A549 (cell line): ENCODE data around the gene SULF2. TPM values are rescaled to one million over a fixed set of nuclear protein-coding genes. Genes with fewer than 3 reads are reported as not detected.

Experiments used
- ATAC-seq, 2 experiments: fragments of 200-7000 bp in 1 of 2; fragments of >200 bp in 1 of 2; cut with Nextera tagmentation in 1 of 2; cut with Tn5 transposase in 1 of 2; 3 replicates each; pipeline versions ENCODE4 v1.8.0 to v1.9.1; 2018 to 2020; ENCODE audit warnings: mild to moderate bottlenecking in 1 of 2, moderate library complexity in 1 of 2
- CTCF ChIA-PET: fragments of 300-600 bp; sonication (Branson Sonifier 250); formaldehyde crosslinking; extraction: SDS; loops from one replicate; lab custom pipeline; 2021; ENCODE audit warnings: antibody characterized with exemption, inconsistent platforms; lab: Yijun Ruan, JAX
- POLR2A ChIA-PET: fragments of 350-600 bp; formaldehyde crosslinking; extraction: SDS; loops from one replicate; lab custom pipeline; 2021; ENCODE audit warnings: antibody characterized with exemption, inconsistent platforms; lab: Yijun Ruan, JAX
- DNase-seq, 2 experiments: peaks; one replicate each; pipeline versions ENCODE4 v3.0.0 to v3.0.0-alpha.2; 2011 to 2016; ENCODE audit warnings: low read depth in 1 of 2, low spot score in 1 of 2
- FAIRE-seq: peaks from 2 replicates; lab custom pipeline; 2011; peaks lifted over from hg19 to GRCh38; lab: Jason Lieb, UNC
- H3K27ac ChIP-seq, 2 experiments: fragments of >200 bp; sonication (Bioruptor Twin); formaldehyde crosslinking; 3 replicates each; pipeline ENCODE4 v1.5.1; 2016 to 2017
- H3K4me1 ChIP-seq: fragments of >200 bp; sonication (Bioruptor Twin); formaldehyde crosslinking; 3 replicates; pipeline ENCODE4 v1.6.1; 2016
- H3K4me2 ChIP-seq: fragments of >200 bp; sonication (Bioruptor Twin); formaldehyde crosslinking; 3 replicates; pipeline ENCODE4 v1.6.1; 2016
- H3K4me3 ChIP-seq: fragments of >200 bp; sonication (Bioruptor Twin); formaldehyde crosslinking; 3 replicates; pipeline ENCODE4 v1.5.1; 2016
- H3K9me3 ChIP-seq: fragments of >200 bp; sonication (Bioruptor Twin); formaldehyde crosslinking; 3 replicates; pipeline ENCODE4 v1.6.1; 2016
- ATOH8 ChIP-seq: fragments of 250-450 bp; sonication (Bioruptor Pico); IDR thresholded peaks from 2 replicates; pipeline ENCODE4 v1.5.0; 2020; ENCODE audit warnings: low read depth, mild to moderate bottlenecking, moderate library complexity
- BHLHE40 ChIP-seq: IDR thresholded peaks from 2 replicates; pipeline ENCODE4 v1.6.1; 2012; ENCODE audit warnings: low read depth, low read length, inconsistent platforms
- CBX8 ChIP-seq: fragments of 200-600 bp; sonication (generic); IDR thresholded peaks from 2 replicates; pipeline ENCODE4 v1.6.1; 2016
- CEBPB ChIP-seq, 2 experiments: fragments of >200 bp in 1 of 2; sonication (Bioruptor Twin) in 1 of 2; formaldehyde crosslinking in 1 of 2; IDR thresholded peaks; 2 replicates each; pipeline ENCODE4 v1.6.1; 2012 to 2016
- EHF ChIP-seq: fragments of 250-450 bp; sonication (Bioruptor Pico); IDR thresholded peaks from 2 replicates; pipeline ENCODE4 v1.5.0; 2020; ENCODE audit warnings: mild to moderate bottlenecking
- ESRRA ChIP-seq: fragments of 150-350 bp; IDR thresholded peaks from 2 replicates; pipeline ENCODE4 v1.6.1; 2014; ENCODE audit warnings: mild to moderate bottlenecking, low read length, borderline replicate concordance
- FOSB ChIP-seq: fragments of 250-450 bp; sonication (Bioruptor Pico); IDR thresholded peaks from 2 replicates; pipeline ENCODE4 v1.5.0; 2020; ENCODE audit warnings: mild to moderate bottlenecking, moderate library complexity
- FOSL2 ChIP-seq, 2 experiments: fragments of 450-650 bp in 1 of 2; fragments of >200 bp in 1 of 2; sonication (Bioruptor Twin) in 1 of 2; formaldehyde crosslinking; IDR thresholded peaks; 2 replicates each; pipeline versions ENCODE4 v1.5.0 to v1.6.1; 2016 to 2020; ENCODE audit warnings: mild to moderate bottlenecking in 1 of 2, moderate library complexity in 1 of 2
- FOXS1 ChIP-seq: fragments of 250-450 bp; sonication (Bioruptor Pico); IDR thresholded peaks from 2 replicates; pipeline ENCODE4 v1.5.0; 2020; ENCODE audit warnings: mild to moderate bottlenecking, moderate library complexity
- GATA3 ChIP-seq: IDR thresholded peaks from 2 replicates; pipeline ENCODE4 v1.6.1; 2012; ENCODE audit warnings: borderline replicate concordance
- HOXA7 ChIP-seq: fragments of 250-450 bp; sonication (Bioruptor Pico); IDR thresholded peaks from 2 replicates; pipeline ENCODE4 v1.5.0; 2020; ENCODE audit warnings: mild to moderate bottlenecking, moderate library complexity
- JUNB ChIP-seq: fragments of >200 bp; sonication (Bioruptor Twin); formaldehyde crosslinking; IDR thresholded peaks from 2 replicates; pipeline ENCODE4 v1.6.1; 2016
- KDM1A ChIP-seq: fragments of 200-600 bp; sonication (generic); IDR thresholded peaks from 2 replicates; pipeline ENCODE4 v1.6.1; 2016; ENCODE audit warnings: low read depth, mild to moderate bottlenecking
- MAZ ChIP-seq: fragments of 150-350 bp; IDR thresholded peaks from 2 replicates; pipeline ENCODE4 v1.6.1; 2014; ENCODE audit warnings: antibody characterized with exemption, low read depth, low read length, borderline replicate concordance
- MYC ChIP-seq: IDR thresholded peaks from 2 replicates; pipeline ENCODE4 v1.6.1; 2012; ENCODE audit warnings: mild to moderate bottlenecking, inconsistent platforms, low read length, improper control_type of control experiment, borderline replicate concordance
- NPAS2 ChIP-seq: fragments of 250-450 bp; sonication (Bioruptor Pico); IDR thresholded peaks from 2 replicates; pipeline ENCODE4 v1.8.0; 2022; ENCODE audit warnings: mild to moderate bottlenecking, moderate library complexity, borderline replicate concordance
- PHF8 ChIP-seq: fragments of 200-600 bp; sonication (generic); IDR thresholded peaks from 2 replicates; pipeline ENCODE4 v1.6.1; 2016; ENCODE audit warnings: low read depth, mild to moderate bottlenecking, antibody characterized with exemption, moderate library complexity, borderline replicate concordance
- RCOR1 ChIP-seq: fragments of 150-350 bp; IDR thresholded peaks from 2 replicates; pipeline ENCODE4 v1.6.1; 2014; ENCODE audit warnings: antibody characterized with exemption, low read length, low read depth
- TP53 ChIP-seq: fragments of 250-450 bp; sonication (Bioruptor Pico); IDR thresholded peaks from 2 replicates; pipeline ENCODE4 v1.5.0; 2021; ENCODE audit warnings: mild to moderate bottlenecking, moderate library complexity
- USF2 ChIP-seq: fragments of 450-650 bp; IDR thresholded peaks from 2 replicates; pipeline ENCODE4 v1.6.1; 2014; ENCODE audit warnings: antibody characterized with exemption
- ZC3H11A ChIP-seq: fragments of 450-650 bp; IDR thresholded peaks from 2 replicates; pipeline ENCODE4 v1.6.1; 2014; ENCODE audit warnings: antibody characterized with exemption, mild to moderate bottlenecking
- ZNF302 ChIP-seq: fragments of 250-450 bp; sonication (Bioruptor Pico); IDR thresholded peaks from 2 replicates; pipeline ENCODE4 v1.9.0; 2021; ENCODE audit warnings: inconsistent platforms, mild to moderate bottlenecking, moderate library complexity
- ZSCAN20 ChIP-seq: fragments of 250-450 bp; sonication (Bioruptor Pico); IDR thresholded peaks from 2 replicates; pipeline ENCODE4 v1.8.0; 2022; ENCODE audit warnings: mild to moderate bottlenecking, moderate library complexity
- WGBS: methylation state at CpG from one replicate; pipeline ENCODE4 v1.1.6; 2017; ENCODE audit errors: missing lambda C conversion rate; 5-methylcytosine and 5-hydroxymethylcytosine counted together
- polyA plus RNA-seq, 4 experiments: library from polyadenylated mRNA; depleted of rRNA in 3 of 4; stranded (reverse); fragments of >200 nt; fragmentation: RNase III in 1 of 4; extraction: RNeasy Plus Mini Kit Qiagen cat#74134 plus additional on column Dnase treatment in 1 of 4; gene quantifications; 2 replicates in 3 of 4; 3 replicates in 1 of 4; pipeline ENCODE4 v1.2.3, GENCODE V29; 2011 to 2017
- TF ChIP-seq, protein P1 (sequence below): fragments of >200 bp; sonication (Bioruptor Twin); formaldehyde crosslinking; IDR thresholded peaks from 2 replicates; pipeline ENCODE4 v1.6.1; 2016
- TF ChIP-seq, protein P2 (sequence below): fragments of >200 bp; sonication (Bioruptor Twin); formaldehyde crosslinking; IDR thresholded peaks from 3 replicates; pipeline ENCODE4 v1.6.1; 2016

The SULF2 gene
- polyA plus RNA-seq, 2 of the 4 experiments (the other 2 are of a cell fraction), result 5.8 to 16.8 TPM

- DNase-seq (no peak), FAIRE-seq (no peak), ATAC-seq (no peak)
- Histone ChIP-seq H3K4me1 (peaks cover 4% of the 10 kb centered on the region; the same call in 1 of the 3 replicates), H3K4me2 (no peak overlapping the region), H3K9me3 (no peaks in the 10 kb centered on the region), H3K27ac (no peak overlapping the region; a peak in 1 of 6 replicates), H3K4me3 (no peak overlapping the region)
- ChIA-PET CTCF (interaction anchor here (0.6 to 6.1 kb wide), 8 partner anchors 10 to 959 kb away, joined by 3 to 73 read pairs (median 5); no protein-coding TSS in a partner anchor), POLR2A (no interaction called here)
- 84% methylated on average over 12 of the region's 12 CpGs for WGBS
- TF ChIP-seq FOSB (no peak), TP53 (CRISPR knock-in tag) (no peak), MYC (no peak)
Observed at GRCh38 chr20:47660983-47661700, 124.1 kb downstream of the SULF2 start.

- ATAC-seq (no peak), FAIRE-seq (no peak), DNase-seq (no peak)
- ChIA-PET POLR2A (no interaction called here), CTCF (interaction anchor here (0.9 to 6.1 kb wide), 4 partner anchors 16 to 960 kb away, joined by 3 to 73 read pairs (median 34); no protein-coding TSS in a partner anchor)
- Histone ChIP-seq H3K27ac (no peak overlapping the region; a peak in 1 of 6 replicates), H3K4me1 (peaks cover 4% of the 10 kb centered on the region; the same call in 1 of the 3 replicates), H3K4me2 (no peak overlapping the region), H3K4me3 (no peak overlapping the region), H3K9me3 (no peaks in the 10 kb centered on the region)
- TF ChIP-seq JUNB, result no peak
- no peak for TF ChIP-seq CBX8
- TF ChIP-seq ZC3H11A, result no peak
- TF ChIP-seq ATOH8 (CRISPR knock-in tag), result no peak
- no peak for TF ChIP-seq MAZ
- no peak for TF ChIP-seq HOXA7
- no peak for TF ChIP-seq NPAS2 (CRISPR knock-in tag)
- TF ChIP-seq TP53 (CRISPR knock-in tag), result no peak
- no peak for TF ChIP-seq KDM1A
- TF ChIP-seq ZNF302 (CRISPR knock-in tag), result no peak
- TF ChIP-seq FOSL2 (IDR thresholded peaks at IDR 0.05), result no peak
- no peak for TF ChIP-seq FOSL2 (CRISPR knock-in tag; IDR thresholded peaks at IDR 0.05)
- TF ChIP-seq ESRRA, result no peak
- no peak for TF ChIP-seq USF2
- 95% methylated on average over 2 of the region's 2 CpGs for WGBS
Observed at GRCh38 chr20:47660602-47660905, 124.7 kb downstream of the SULF2 start.

GRCh38 chr20:47659904-47660601, 125.2 kb downstream of the SULF2 start:
- POLR2A ChIA-PET, result no interaction called here
- WGBS, result 85% methylated on average over 7 of the region's 7 CpGs
- no peaks in the 10 kb centered on the region for H3K9me3 ChIP-seq
- FAIRE-seq, result no peak
- no peak for TF ChIP-seq GATA3
- TF ChIP-seq RCOR1, result no peak
- TF ChIP-seq ESRRA, result no peak
- no peak for TF ChIP-seq ZSCAN20 (CRISPR knock-in tag)
- TF ChIP-seq PHF8, result no peak
- TF ChIP-seq, protein P1, sequence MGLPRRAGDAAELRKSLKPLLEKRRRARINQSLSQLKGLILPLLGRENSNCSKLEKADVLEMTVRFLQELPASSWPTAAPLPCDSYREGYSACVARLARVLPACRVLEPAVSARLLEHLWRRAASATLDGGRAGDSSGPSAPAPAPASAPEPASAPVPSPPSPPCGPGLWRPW, result no peak
- no peak for TF ChIP-seq FOXS1
- TF ChIP-seq ATOH8 (CRISPR knock-in tag), result no peak
- no peak for TF ChIP-seq MYC
- no peak for TF ChIP-seq EHF (CRISPR knock-in tag)
- TF ChIP-seq BHLHE40, result no peak
- TF ChIP-seq CEBPB (IDR thresholded peaks at IDR 0.05), result no peak
- no peak for TF ChIP-seq ZNF302 (CRISPR knock-in tag)
- TF ChIP-seq, protein P2, sequence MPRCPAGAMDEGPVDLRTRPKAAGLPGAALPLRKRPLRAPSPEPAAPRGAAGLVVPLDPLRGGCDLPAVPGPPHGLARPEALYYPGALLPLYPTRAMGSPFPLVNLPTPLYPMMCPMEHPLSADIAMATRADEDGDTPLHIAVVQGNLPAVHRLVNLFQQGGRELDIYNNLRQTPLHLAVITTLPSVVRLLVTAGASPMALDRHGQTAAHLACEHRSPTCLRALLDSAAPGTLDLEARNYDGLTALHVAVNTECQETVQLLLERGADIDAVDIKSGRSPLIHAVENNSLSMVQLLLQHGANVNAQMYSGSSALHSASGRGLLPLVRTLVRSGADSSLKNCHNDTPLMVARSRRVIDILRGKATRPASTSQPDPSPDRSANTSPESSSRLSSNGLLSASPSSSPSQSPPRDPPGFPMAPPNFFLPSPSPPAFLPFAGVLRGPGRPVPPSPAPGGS, result no peak
- no peak for ATAC-seq
- CTCF ChIA-PET, result interaction anchor here (0.9 to 6.1 kb wide), 5 partner anchors 8 to 960 kb away, joined by 3 to 73 read pairs (median 5); no protein-coding TSS in a partner anchor
- H3K27ac ChIP-seq, result no peak overlapping the region
- peaks cover 4% of the 10 kb centered on the region; the same call in 1 of the 3 replicates for H3K4me1 ChIP-seq
- H3K4me3 ChIP-seq, result no peak overlapping the region
- no peak overlapping the region for H3K4me2 ChIP-seq
- no peak for DNase-seq
